ENCODE results near the gene STK11IP.

STK11IP gene

GRCh38 chr2:219615894-219616293, 18.2 kb downstream of the STK11IP start:
- TF ChIP-seq TAF1 (IDR thresholded peaks at IDR 0.05; ENCODE audit: borderline replicate concordance, insufficient read depth, low read length) = no peak
- TF ChIP-seq POLR2AphosphoS5 (IDR thresholded peaks at IDR 0.05; ENCODE audit: low read depth, low read length) = no peak
- TF ChIP-seq SIN3A (IDR thresholded peaks at IDR 0.05; ENCODE audit: borderline replicate concordance, insufficient read depth, low read length) = no peak
- no peak for TF ChIP-seq FOXP2 (optimal IDR thresholded peaks at IDR 0.05; ENCODE audit: borderline replicate concordance, extremely low read depth, extremely low read length, insufficient read depth)
- no peak for TF ChIP-seq REST (IDR thresholded peaks at IDR 0.05; ENCODE audit: insufficient read depth in 1 of 2, low read depth in 2 of 2, low read length in 2 of 2)

- TF ChIP-seq SIN3A (IDR thresholded peaks at IDR 0.05; ENCODE audit: borderline replicate concordance, insufficient read depth, low read length) (no peak), REST (IDR thresholded peaks at IDR 0.05; ENCODE audit: insufficient read depth in 1 of 2, low read depth in 2 of 2, low read length in 2 of 2) (no peak), TAF1 (IDR thresholded peaks at IDR 0.05; ENCODE audit: borderline replicate concordance, insufficient read depth, low read length) (no peak), FOXP2 (optimal IDR thresholded peaks at IDR 0.05; ENCODE audit: borderline replicate concordance, extremely low read depth, extremely low read length, insufficient read depth) (no peak), POLR2AphosphoS5 (IDR thresholded peaks at IDR 0.05; ENCODE audit: low read depth, low read length) (no peak)
Measured at GRCh38 chr2:219616550-219616949, 18.9 kb downstream of the STK11IP start.

DNA sequence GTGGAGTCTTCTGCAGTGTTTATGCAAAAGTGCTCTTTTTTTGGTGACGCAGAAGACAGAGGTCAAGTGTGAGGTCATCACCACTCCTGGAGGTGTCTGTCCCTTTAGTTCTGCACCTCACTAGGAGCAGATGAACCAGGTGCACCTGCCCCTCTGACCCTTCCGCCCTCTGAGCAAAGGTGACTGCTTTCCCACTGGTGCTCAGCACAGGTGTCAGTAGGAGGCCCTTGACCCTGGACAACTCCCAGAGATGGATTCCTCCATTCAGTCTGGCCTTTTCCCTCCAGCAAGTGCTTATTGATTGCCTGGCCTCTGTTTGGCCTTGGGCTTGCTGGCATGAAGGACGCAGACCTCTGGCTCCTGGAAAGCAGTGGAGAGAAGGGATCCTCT, 21.1 kb downstream of the STK11IP start:
- no peak for TF ChIP-seq SIN3A (IDR thresholded peaks at IDR 0.05; ENCODE audit: borderline replicate concordance, insufficient read depth, low read length)
- TF ChIP-seq POLR2AphosphoS5 (IDR thresholded peaks at IDR 0.05; ENCODE audit: low read depth, low read length) = no peak
- no peak for TF ChIP-seq REST (IDR thresholded peaks at IDR 0.05; ENCODE audit: insufficient read depth in 1 of 2, low read depth in 2 of 2, low read length in 2 of 2)
- TF ChIP-seq FOXP2 (optimal IDR thresholded peaks at IDR 0.05; ENCODE audit: borderline replicate concordance, extremely low read depth, extremely low read length, insufficient read depth) = no peak
- TF ChIP-seq TAF1 (IDR thresholded peaks at IDR 0.05; ENCODE audit: borderline replicate concordance, insufficient read depth, low read length) = no peak

- TF ChIP-seq REST (IDR thresholded peaks at IDR 0.05; ENCODE audit: insufficient read depth in 1 of 2, low read depth in 2 of 2, low read length in 2 of 2) (no peak), SIN3A (IDR thresholded peaks at IDR 0.05; ENCODE audit: borderline replicate concordance, insufficient read depth, low read length) (no peak), TAF1 (IDR thresholded peaks at IDR 0.05; ENCODE audit: borderline replicate concordance, insufficient read depth, low read length) (no peak), POLR2AphosphoS5 (IDR thresholded peaks at IDR 0.05; ENCODE audit: low read depth, low read length) (no peak), FOXP2 (optimal IDR thresholded peaks at IDR 0.05; ENCODE audit: borderline replicate concordance, extremely low read depth, extremely low read length, insufficient read depth) (no peak)
Measured at GRCh38 chr2:219619235-219619634, 21.6 kb downstream of the STK11IP start.

DNA sequence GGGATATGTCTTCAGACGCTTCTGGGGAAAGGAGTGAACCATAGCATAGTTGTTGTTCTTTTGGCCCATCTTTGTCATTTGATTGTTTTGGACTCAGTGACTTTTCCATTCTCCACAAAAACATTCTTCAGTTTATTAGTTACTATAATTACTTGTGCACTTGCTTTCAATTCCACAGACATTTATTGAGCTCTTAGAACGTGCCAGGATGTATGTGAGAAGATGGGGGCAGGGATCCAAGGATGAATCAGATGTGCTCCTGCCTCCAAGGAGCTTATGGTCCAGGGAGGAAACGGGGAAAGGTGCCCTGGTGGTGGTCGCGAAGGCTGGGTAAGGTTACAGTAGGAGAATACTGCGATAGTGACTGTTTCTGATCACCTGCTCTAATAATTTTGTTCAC, 22.9 kb downstream of the STK11IP start:
- TF ChIP-seq POLR2AphosphoS5 (IDR thresholded peaks at IDR 0.05; ENCODE audit: low read depth, low read length) (no peak), REST (IDR thresholded peaks at IDR 0.05; ENCODE audit: insufficient read depth in 1 of 2, low read depth in 2 of 2, low read length in 2 of 2) (no peak), FOXP2 (optimal IDR thresholded peaks at IDR 0.05; ENCODE audit: borderline replicate concordance, extremely low read depth, extremely low read length, insufficient read depth) (no peak), TAF1 (IDR thresholded peaks at IDR 0.05; ENCODE audit: borderline replicate concordance, insufficient read depth, low read length) (no peak)

All from PFSK-1 (cell line).